T-helper 17 cell (primary cell): Measurements from ENCODE around the gene UBR1. TPM values are rescaled to one million over a fixed set of nuclear protein-coding genes. Genes with fewer than 3 reads are reported as not detected.
"Not testable (repeated sequence)": the region's sequence is repeated elsewhere in the genome, so short reads cannot be mapped to it uniquely, and the experiment has no call there.

ENCODE experiments used
- ATAC-seq: fragments of 150-1000 bp; cut with Tn5 transposase; 2 replicates; pipeline ENCODE4 v1.10.0; 2021; ENCODE audit warnings: mild to moderate bottlenecking, moderate library complexity
- DNase-seq, 3 donors: peaks; one replicate each; pipeline versions ENCODE4 v3.0.0 to v3.0.0-alpha.2; 2020 to 2021
- H3K9me3 ChIP-seq: one replicate; pipeline ENCODE4 v1.7.0; 2013; ENCODE audit warnings: low read length, mild to moderate bottlenecking; ENCODE audit not compliant: control insufficient read depth, poor library complexity, severe bottlenecking
- H3K27ac Mint-ChIP-seq: one replicate; pipeline ENCODE4 v1.8.0; 2022; ENCODE audit warnings: mild to moderate bottlenecking, moderate library complexity, mixed read lengths
- H3K27me3 Mint-ChIP-seq: one replicate; pipeline ENCODE4 v1.8.0; 2022; ENCODE audit warnings: mixed read lengths
- H3K36me3 Mint-ChIP-seq: one replicate; pipeline ENCODE4 v1.8.0; 2022; ENCODE audit warnings: low read depth, mixed read lengths
- H3K4me1 Mint-ChIP-seq: one replicate; pipeline ENCODE4 v1.8.0; 2022; ENCODE audit warnings: mild to moderate bottlenecking, mixed read lengths
- H3K4me3 Mint-ChIP-seq: one replicate; pipeline ENCODE4 v1.8.0; 2022; ENCODE audit warnings: mild to moderate bottlenecking, moderate library complexity, mixed read lengths
- total RNA-seq, 4 donors: library from RNA in 2 of 4; stranded (reverse) in 2 of 4; gene quantifications; one replicate each; pipeline ENCODE4 v1.2.3 and lab custom pipeline; 2022 to 2026

Gene UBR1
- total RNA-seq, 2 donors from 2014 or later, result 42.4 to 56.7 TPM

- peak overlapping the region; percentile 91 for H3K27ac Mint-ChIP-seq
- peak overlapping the region; percentile 97 for H3K4me3 Mint-ChIP-seq
- H3K36me3 Mint-ChIP-seq, result peaks cover 3% of the 10 kb centered on the region
- H3K9me3 ChIP-seq, result no peaks in the 10 kb centered on the region
- H3K27me3 Mint-ChIP-seq, result no peaks in the 10 kb centered on the region
- DNase-seq, result peak; percentile 8 to 22 (median 20)
- ATAC-seq, result peak; percentile 24
- H3K4me1 Mint-ChIP-seq, result peaks cover 24% of the 10 kb centered on the region
Measured at GRCh38 chr15:42921342-42921731, 184.5 kb downstream of the UBR1 start.

- peak within 1 kb of the TSS; percentile 91 for H3K27ac Mint-ChIP-seq
- no peaks in the 10 kb centered on the region for H3K9me3 ChIP-seq
- H3K27me3 Mint-ChIP-seq, result no peaks in the 10 kb centered on the region
- peaks cover 29% of the 10 kb centered on the region for H3K4me1 Mint-ChIP-seq
- peaks cover 3% of the 10 kb centered on the region for H3K36me3 Mint-ChIP-seq
- DNase-seq, result peak; percentile 96 to 97 (median 96)
- peak; percentile 96 for ATAC-seq
- H3K4me3 Mint-ChIP-seq, result peak within 1 kb of the TSS; percentile 97
Measured at GRCh38 chr15:42920519-42921341, 185.1 kb downstream of the UBR1 start, which contains the start of gene TTBK2. TSS of gene TTBK2 (minus strand) at chr15:42920778. CDS start at chr15:42878617, 42,161 bp downstream.

GRCh38 chr15:42919799-42920518 is 185.9 kb downstream of the UBR1 start:
- H3K9me3 ChIP-seq, result no peaks in the 10 kb centered on the region
- Mint-ChIP-seq H3K36me3 (peaks cover 3% of the 10 kb centered on the region), H3K27me3 (no peaks in the 10 kb centered on the region), H3K4me3 (peak overlapping the region; percentile 96), H3K27ac (peak overlapping the region; percentile 91), H3K4me1 (peaks cover 31% of the 10 kb centered on the region)
- no peak for DNase-seq
- ATAC-seq, result peak; percentile 5

- Mint-ChIP-seq H3K4me1 (peaks cover 35% of the 10 kb centered on the region), H3K36me3 (peaks cover 3% of the 10 kb centered on the region), H3K27me3 (no peaks in the 10 kb centered on the region), H3K4me3 (peak overlapping the region; percentile 96), H3K27ac (peak overlapping the region; percentile 91)
- no peak for DNase-seq
- H3K9me3 ChIP-seq, result no peaks in the 10 kb centered on the region
- ATAC-seq, result no peak
Measured at GRCh38 chr15:42919308-42919707, 186.5 kb downstream of the UBR1 start.

GRCh38 chr15:42918047-42918446 is 187.8 kb downstream of the UBR1 start:
- Mint-ChIP-seq H3K4me3 (no peak overlapping the region), H3K36me3 (peaks cover 3% of the 10 kb centered on the region), H3K27me3 (no peaks in the 10 kb centered on the region), H3K4me1 (peaks cover 37% of the 10 kb centered on the region), H3K27ac (no peak overlapping the region)
- no peak for ATAC-seq
- no peak for DNase-seq
- no peaks in the 10 kb centered on the region for H3K9me3 ChIP-seq

- no peaks in the 10 kb centered on the region for H3K27me3 Mint-ChIP-seq
- H3K4me3 Mint-ChIP-seq, result no peak overlapping the region
- peaks cover 2% of the 10 kb centered on the region for H3K36me3 Mint-ChIP-seq
- ATAC-seq, result no peak
- no peak overlapping the region for H3K27ac Mint-ChIP-seq
- peaks cover 33% of the 10 kb centered on the region for H3K4me1 Mint-ChIP-seq
- no peak for DNase-seq
- no peaks in the 10 kb centered on the region for H3K9me3 ChIP-seq
Measured at GRCh38 chr15:42915654-42916315, 190.1 kb downstream of the UBR1 start.

GRCh38 chr15:42914728-42915497 is 190.9 kb downstream of the UBR1 start:
- no peak overlapping the region for H3K4me3 Mint-ChIP-seq
- ATAC-seq (no peak), DNase-seq (no peak)
- H3K27me3 Mint-ChIP-seq, result no peaks in the 10 kb centered on the region
- no peaks in the 10 kb centered on the region for H3K9me3 ChIP-seq
- H3K4me1 Mint-ChIP-seq, result peaks cover 35% of the 10 kb centered on the region
- H3K27ac Mint-ChIP-seq, result no peak overlapping the region
- no peaks in the 10 kb centered on the region for H3K36me3 Mint-ChIP-seq

- DNase-seq, result no peak
- no peak for ATAC-seq
- Mint-ChIP-seq H3K27me3 (no peaks in the 10 kb centered on the region), H3K4me3 (no peak overlapping the region), H3K27ac (no peak overlapping the region), H3K4me1 (peaks cover 33% of the 10 kb centered on the region), H3K36me3 (no peaks in the 10 kb centered on the region)
- no peaks in the 10 kb centered on the region for H3K9me3 ChIP-seq
Measured at GRCh38 chr15:42911058-42911592, 194.7 kb downstream of the UBR1 start.

GRCh38 chr15:42908538-42908937 is 197.3 kb downstream of the UBR1 start:
- no peaks in the 10 kb centered on the region for H3K9me3 ChIP-seq
- DNase-seq (no peak), ATAC-seq (no peak)
- Mint-ChIP-seq H3K36me3 (no peaks in the 10 kb centered on the region), H3K4me3 (no peak overlapping the region), H3K27ac (no peak overlapping the region), H3K27me3 (no peaks in the 10 kb centered on the region), H3K4me1 (peaks cover 27% of the 10 kb centered on the region)

- DNase-seq, result no peak
- no peaks in the 10 kb centered on the region for H3K36me3 Mint-ChIP-seq
- ATAC-seq, result no peak
- no peak overlapping the region for H3K4me3 Mint-ChIP-seq
- H3K4me1 Mint-ChIP-seq, result peaks cover 16% of the 10 kb centered on the region
- no peaks in the 10 kb centered on the region for H3K27me3 Mint-ChIP-seq
- H3K9me3 ChIP-seq, result no peaks in the 10 kb centered on the region
- no peak overlapping the region for H3K27ac Mint-ChIP-seq
Measured at GRCh38 chr15:42903388-42904324, 202.2 kb downstream of the UBR1 start.

- ATAC-seq, H3K9me3 ChIP-seq, H3K4me3 Mint-ChIP-seq, H3K36me3 Mint-ChIP-seq, H3K27me3 Mint-ChIP-seq, DNase-seq, H3K27ac Mint-ChIP-seq, H3K4me1 Mint-ChIP-seq: not testable (repeated sequence)
Measured at GRCh38 chr15:42893911-42894310, 211.9 kb downstream of the UBR1 start.
